K562 (cell line): ENCODE data around the gene PLK1. TPM values are rescaled to one million over a fixed set of nuclear protein-coding genes. Genes with fewer than 3 reads are reported as not detected.

Experiments used
- BDP1 ChIP-seq: IDR thresholded peaks from 3 replicates; pipeline ENCODE4 v1.6.1; 2011; ENCODE audit not compliant: insufficient read length, insufficient read depth
- BRF1 ChIP-seq: IDR thresholded peaks from 3 replicates; pipeline ENCODE4 v1.6.1; 2011; ENCODE audit warnings: borderline replicate concordance, mild to moderate bottlenecking; ENCODE audit not compliant: insufficient read length; ENCODE audit errors: extremely low read depth
- FOXM1 ChIP-seq, 2 experiments: fragments of 450-650 bp in 1 of 2; sonication (generic) in 1 of 2; formaldehyde crosslinking in 1 of 2; IDR thresholded peaks; 2 replicates each; pipeline versions ENCODE4 v1.6.1 to v1.9.0; 2017 to 2022; ENCODE audit warnings: low read depth in 2 of 2, mild to moderate bottlenecking in 2 of 2, missing genetic modification reagents in 1 of 2, moderate library complexity in 1 of 2
- GABPB2 ChIP-seq: fragments of 250-450 bp; sonication (Bioruptor Pico); conservative IDR thresholded peaks from 2 replicates; pipeline ENCODE4 v1.5.1; 2021; ENCODE audit warnings: mild to moderate bottlenecking
- KLF10 ChIP-seq: fragments of 250-450 bp; sonication (Bioruptor Pico); IDR thresholded peaks from 2 replicates; pipeline ENCODE4 v1.6.1; 2021; ENCODE audit warnings: matching md5 sums
- MCM5 ChIP-seq: fragments of 450-650 bp; IDR thresholded peaks from 2 replicates; pipeline ENCODE4 v1.6.1; 2016; ENCODE audit warnings: low read depth
- MLLT1 ChIP-seq, 2 experiments: fragments of 450-650 bp; IDR thresholded peaks; 2 replicates each; pipeline ENCODE4 v1.6.1; 2016
- MXD1 ChIP-seq: fragments of 250-450 bp; sonication (Bioruptor Pico); IDR thresholded peaks from 2 replicates; pipeline ENCODE4 v1.8.0; 2021; ENCODE audit warnings: borderline replicate concordance, mild to moderate bottlenecking, moderate library complexity; ENCODE audit not compliant: poor library complexity, severe bottlenecking
- NBN ChIP-seq: fragments of 450-650 bp; IDR thresholded peaks from 2 replicates; pipeline ENCODE4 v1.6.1; 2016; ENCODE audit warnings: low read depth, mild to moderate bottlenecking
- NONO ChIP-seq, 2 experiments: fragments of 200-400 bp in 1 of 2; fragments of 450-650 bp in 1 of 2; formaldehyde crosslinking in 1 of 2; IDR thresholded peaks; 2 replicates each; pipeline ENCODE4 v1.6.1; 2017; ENCODE audit warnings: low read depth in 2 of 2, mild to moderate bottlenecking in 2 of 2, moderate library complexity in 2 of 2, low read length in 1 of 2
- PCBP2 ChIP-seq: fragments of 200-400 bp; formaldehyde crosslinking; IDR thresholded peaks from 2 replicates; pipeline ENCODE4 v1.6.1; 2018; ENCODE audit warnings: low read length, low read depth, mild to moderate bottlenecking, moderate library complexity; ENCODE audit not compliant: poor library complexity, severe bottlenecking
- SMARCA4 ChIP-seq: fragments of 450-650 bp; IDR thresholded peaks from 2 replicates; pipeline ENCODE4 v1.6.1; 2016
- TBP ChIP-seq: optimal IDR thresholded peaks from 2 replicates; pipeline ENCODE3; 2011; ENCODE audit warnings: low read depth, low read length, improper control_type of control experiment
- U2AF2 ChIP-seq: fragments of 200-400 bp; formaldehyde crosslinking; optimal IDR thresholded peaks from 2 replicates; pipeline ENCODE3; 2017; ENCODE audit warnings: low read depth, mild to moderate bottlenecking, low read length
- ZNF398 ChIP-seq: fragments of 250-450 bp; sonication (Bioruptor Pico); IDR thresholded peaks from 2 replicates; pipeline ENCODE4 v1.8.0; 2021; ENCODE audit warnings: moderate library complexity, mild to moderate bottlenecking, inconsistent platforms
- ZNF507 ChIP-seq: conservative IDR thresholded peaks from 2 replicates; pipeline ENCODE4 v1.6.1; 2017; ENCODE audit warnings: missing genetic modification characterization, missing compliant biosample characterization
- ZNF764 ChIP-seq: fragments of 250-450 bp; sonication (Bioruptor Pico); IDR thresholded peaks from 2 replicates; pipeline ENCODE4 v1.4.0; 2020; ENCODE audit warnings: low read depth, mild to moderate bottlenecking, moderate library complexity
- ZNF830 ChIP-seq: fragments of 250-450 bp; sonication (Bioruptor Pico); IDR thresholded peaks from 2 replicates; pipeline ENCODE4 v1.5.0; 2021; ENCODE audit warnings: mild to moderate bottlenecking
- polyA plus RNA-seq, 8 experiments: library from polyadenylated mRNA; depleted of rRNA in 4 of 8; stranded (reverse) in 5 of 8; unstranded in 3 of 8; fragments of >200 nt; fragmentation: Nextera tagmentation in 2 of 8; fragmentation: Illumina TruSeq in 1 of 8; extraction: Ambion mirVana in 2 of 8; extraction: Trizol in 1 of 8; gene quantifications; 2 replicates each; pipeline versions ENCODE4 v1.2.1 to v1.2.3, GENCODE V29; 2011 to 2014; ENCODE audit warnings: inconsistent platforms in 1 of 8, missing spikeins in 1 of 8
- total RNA-seq, 7 experiments: library from RNA; depleted of rRNA in 6 of 7; stranded (reverse); fragments of >200 nt in 6 of 7; fragmentation: Illumina TruSeq in 2 of 7; extraction: Trizol in 2 of 7; gene quantifications; 2 replicates each; pipeline versions ENCODE4 v1.2.1 to v1.2.3, GENCODE V29; 2011 to 2021; ENCODE audit warnings: low replicate concordance in 1 of 7
- TF ChIP-seq, protein P1 (sequence below), 2 experiments: fragments of 450-650 bp in 1 of 2; IDR thresholded peaks; 2 replicates each; pipeline ENCODE4 v1.6.1; 2011 to 2017; ENCODE audit warnings: low read depth in 2 of 2, antibody characterized with exemption in 1 of 2, borderline replicate concordance in 1 of 2, low read length in 1 of 2, mild to moderate bottlenecking in 1 of 2, mixed read lengths in 1 of 2; ENCODE audit not compliant: control insufficient read depth in 1 of 2

PLK1 gene
- total and polyA plus RNA-seq, 9 of the 15 experiments (the other 6 are each of a cell fraction or from before 2014, with no cell fraction given): 13.6 to 212 (median 45.5) TPM

DNA sequence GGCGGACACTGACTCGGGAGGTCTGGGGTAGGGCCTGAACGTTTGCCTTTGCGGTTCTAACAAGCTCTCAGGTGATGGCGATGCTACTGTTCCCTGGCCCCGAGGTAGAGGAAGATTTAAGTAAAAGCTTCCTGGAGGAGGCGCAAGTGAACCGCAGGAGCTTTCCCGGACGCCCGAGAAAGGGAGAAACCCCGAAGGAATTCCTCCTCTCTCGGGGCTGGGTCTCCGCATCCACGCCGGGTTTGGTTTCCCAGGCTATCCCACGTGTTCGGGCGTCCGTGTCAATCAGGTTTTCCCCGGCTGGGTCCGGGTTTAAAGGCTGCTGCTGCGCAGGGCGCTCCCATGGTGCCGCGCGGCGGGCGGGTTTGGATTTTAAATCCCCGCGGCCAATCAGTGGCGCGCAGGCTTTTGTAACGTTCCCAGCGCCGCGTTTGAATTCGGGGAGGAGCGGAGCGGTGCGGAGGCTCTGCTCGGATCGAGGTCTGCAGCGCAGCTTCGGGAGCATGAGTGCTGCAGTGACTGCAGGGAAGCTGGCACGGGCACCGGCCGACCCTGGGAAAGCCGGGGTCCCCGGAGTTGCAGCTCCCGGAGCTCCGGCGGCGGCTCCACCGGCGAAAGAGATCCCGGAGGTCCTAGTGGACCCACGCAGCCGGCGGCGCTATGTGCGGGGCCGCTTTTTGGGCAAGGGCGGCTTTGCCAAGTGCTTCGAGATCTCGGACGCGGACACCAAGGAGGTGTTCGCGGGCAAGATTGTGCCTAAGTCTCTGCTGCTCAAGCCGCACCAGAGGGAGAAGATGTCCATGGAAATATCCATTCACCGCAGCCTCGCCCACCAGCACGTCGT lies at the start of gene PLK1 (continued):
- TF ChIP-seq ZNF398 (CRISPR knock-in tag): no peak
- peak; percentile 75 for TF ChIP-seq TBP
- no peak for TF ChIP-seq ZNF507 (tag)
- no peak for TF ChIP-seq ZNF764
- TF ChIP-seq U2AF2: no peak
- TF ChIP-seq, protein P1, sequence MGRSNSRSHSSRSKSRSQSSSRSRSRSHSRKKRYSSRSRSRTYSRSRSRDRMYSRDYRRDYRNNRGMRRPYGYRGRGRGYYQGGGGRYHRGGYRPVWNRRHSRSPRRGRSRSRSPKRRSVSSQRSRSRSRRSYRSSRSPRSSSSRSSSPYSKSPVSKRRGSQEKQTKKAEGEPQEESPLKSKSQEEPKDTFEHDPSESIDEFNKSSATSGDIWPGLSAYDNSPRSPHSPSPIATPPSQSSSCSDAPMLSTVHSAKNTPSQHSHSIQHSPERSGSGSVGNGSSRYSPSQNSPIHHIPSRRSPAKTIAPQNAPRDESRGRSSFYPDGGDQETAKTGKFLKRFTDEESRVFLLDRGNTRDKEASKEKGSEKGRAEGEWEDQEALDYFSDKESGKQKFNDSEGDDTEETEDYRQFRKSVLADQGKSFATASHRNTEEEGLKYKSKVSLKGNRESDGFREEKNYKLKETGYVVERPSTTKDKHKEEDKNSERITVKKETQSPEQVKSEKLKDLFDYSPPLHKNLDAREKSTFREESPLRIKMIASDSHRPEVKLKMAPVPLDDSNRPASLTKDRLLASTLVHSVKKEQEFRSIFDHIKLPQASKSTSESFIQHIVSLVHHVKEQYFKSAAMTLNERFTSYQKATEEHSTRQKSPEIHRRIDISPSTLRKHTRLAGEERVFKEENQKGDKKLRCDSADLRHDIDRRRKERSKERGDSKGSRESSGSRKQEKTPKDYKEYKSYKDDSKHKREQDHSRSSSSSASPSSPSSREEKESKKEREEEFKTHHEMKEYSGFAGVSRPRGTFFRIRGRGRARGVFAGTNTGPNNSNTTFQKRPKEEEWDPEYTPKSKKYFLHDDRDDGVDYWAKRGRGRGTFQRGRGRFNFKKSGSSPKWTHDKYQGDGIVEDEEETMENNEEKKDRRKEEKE (IDR thresholded peaks at IDR 0.05; ENCODE audit: borderline replicate concordance in 1 of 2, control insufficient read depth in 1 of 2, low read depth in 2 of 2, low read length in 1 of 2): no peak
- peak; percentile 100 for TF ChIP-seq FOXM1 (IDR thresholded peaks at IDR 0.05; ENCODE audit: low read depth)
- TF ChIP-seq FOXM1 (CRISPR knock-in tag; IDR thresholded peaks at IDR 0.05; ENCODE audit: low read depth): peak; percentile 99
- TF ChIP-seq MLLT1 (IDR thresholded peaks at IDR 0.05): no peak
- no peak for TF ChIP-seq NONO (IDR thresholded peaks at IDR 0.05; ENCODE audit: low read depth in 2 of 2, low read length in 1 of 2)
- TF ChIP-seq NBN: no peak
- no peak for TF ChIP-seq BDP1
- no peak for TF ChIP-seq BRF1
- TF ChIP-seq MXD1 (CRISPR knock-in tag): peak; percentile 53
- no peak for TF ChIP-seq PCBP2
- TF ChIP-seq ZNF830: no peak
- TF ChIP-seq SMARCA4: no peak
- no peak for TF ChIP-seq MCM5
- no peak for TF ChIP-seq KLF10 (CRISPR knock-in tag)
- no peak for TF ChIP-seq GABPB2
